Posterior vena cava (tissue), 2 donors: ENCODE measurements around the gene BOK. TPM values are rescaled to one million over a fixed set of nuclear protein-coding genes. Genes with fewer than 3 reads are reported as not detected.

Source experiments
- DNase-seq: peaks from one replicate; pipeline ENCODE4 v3.0.0-alpha.2; 2020; ENCODE audit warnings: low spot score
- intact Hi-C, 2 donors: fragments of 100-400 bp; cut with DNase I; formaldehyde crosslinking; loops; one replicate each; pipeline versions ENCODE4 v1.14.1 to v1.14.2; 2022 to 2023
- total RNA-seq, 2 donors: library from RNA; stranded (reverse); fragmentation: NEBNext Ultra II Directional; extraction: Animal tissue kit (Norgen Biotek cat#: 25700); gene quantifications; one replicate each; pipeline ENCODE4 v1.2.1, GENCODE V29; 2021
- donor health status: DM: yes; HTN: yes; CAD: no.
- donor health status: DM: yes; HTN: yes; CAD: no.

Gene BOK
- total RNA-seq, 2 donors from 2014 or later: 20.1 to 29.7 TPM

GRCh38 chr2:241535871-241536655, 22.5 kb upstream of the BOK start:
- no peak for DNase-seq
- intact Hi-C loops: no loop called here

- DNase-seq: no peak
- intact Hi-C loops: no loop called here
Observed at GRCh38 chr2:241538838-241539615, 19.5 kb upstream of the BOK start.

- intact Hi-C loops: no loop called here
- no peak for DNase-seq
Observed at GRCh38 chr2:241539616-241540374, 18.8 kb upstream of the BOK start.

- intact Hi-C loops: no loop called here
- DNase-seq: no peak
Observed at GRCh38 chr2:241540401-241540770, 18.2 kb upstream of the BOK start.

- DNase-seq: no peak
Observed at GRCh38 chr2:241540771-241541561, 17.6 kb upstream of the BOK start.

GRCh38 chr2:241541564-241542277, 16.8 kb upstream of the BOK start:
- no peak for DNase-seq
- intact Hi-C loops: no loop called here

More at GRCh38 chr2:241540771-241541561, 17.6 kb upstream of the BOK start:
- intact Hi-C loops: no loop called here

GRCh38 chr2:241542278-241542605, 16.3 kb upstream of the BOK start:
- DNase-seq: no peak
- intact Hi-C loops: no loop called here

GRCh38 chr2:241545106-241545505, 13.4 kb upstream of the BOK start:
- no peak for DNase-seq
- intact Hi-C loops: no loop called here

- intact Hi-C loops: no loop called here
- no peak for DNase-seq
Observed at GRCh38 chr2:241545523-241546473, 12.7 kb upstream of the BOK start.

- DNase-seq: no peak
- intact Hi-C loops: no loop called here
Observed at GRCh38 chr2:241546771-241547498, 11.6 kb upstream of the BOK start.

GRCh38 chr2:241547781-241548450, 10.6 kb upstream of the BOK start:
- intact Hi-C loops: no loop called here
- DNase-seq: no peak

GRCh38 chr2:241548451-241548835, 10.1 kb upstream of the BOK start:
- intact Hi-C loops: no loop called here

GRCh38 chr2:241550616-241551580, 7.6 kb upstream of the BOK start:
- intact Hi-C loops: no loop called here
- DNase-seq: no peak

More at GRCh38 chr2:241548451-241548835, 10.1 kb upstream of the BOK start:
- DNase-seq: no peak

- intact Hi-C loops: no loop called here
- no peak for DNase-seq
Observed at GRCh38 chr2:241551599-241551997, 6.9 kb upstream of the BOK start.

GRCh38 chr2:241551998-241552737, 6.4 kb upstream of the BOK start:
- intact Hi-C loops: no loop called here
- DNase-seq: no peak
